Uterus (tissue), 2 donors: ENCODE measurements around the gene RNF181.
"Not testable (repeated sequence)": the region's sequence is repeated elsewhere in the genome, so short reads cannot be mapped to it uniquely, and the experiment has no call there.

Source experiments
- CTCF ChIP-seq, 4 experiments: fragments of 200-600 bp in 2 of 4; fragments of 450-650 bp in 2 of 4; sonication (generic) in 2 of 4; IDR thresholded peaks; one replicate each; pipeline ENCODE4 v1.5.1; 2016 to 2019; ENCODE audit warnings: antibody characterized with exemption in 4 of 4, mild to moderate bottlenecking in 2 of 4, moderate library complexity in 1 of 4
- POLR2A ChIP-seq, 2 donors: fragments of 450-650 bp; IDR thresholded peaks; one replicate each; pipeline ENCODE4 v1.6.1; 2016; ENCODE audit warnings: antibody characterized with exemption in 2 of 2, mild to moderate bottlenecking in 1 of 2, moderate library complexity in 1 of 2

GRCh38 chr2:85617723-85618122 is 22.2 kb downstream of the RNF181 start:
- not testable (repeated sequence) for TF ChIP-seq CTCF, POLR2A (IDR thresholded peaks at IDR 0.05)
